BLaER1 (cell line): ENCODE measurements around the gene ELOVL7.
"Not testable (repeated sequence)": the region's sequence is repeated elsewhere in the genome, so short reads cannot be mapped to it uniquely, and the experiment has no call there.

Experiments
- H3K27ac ChIP-seq: shearing (Covaris generic); formaldehyde crosslinking; 2 replicates; pipeline ENCODE4 v1.8.1; 2022
- H3K27me3 ChIP-seq: shearing (Covaris generic); formaldehyde crosslinking; 2 replicates; pipeline ENCODE4 v1.8.1; 2022
- H3K36me3 ChIP-seq: shearing (Covaris generic); formaldehyde crosslinking; 2 replicates; pipeline ENCODE4 v1.8.1; 2022
- H3K4me1 ChIP-seq: shearing (Covaris generic); formaldehyde crosslinking; 2 replicates; pipeline ENCODE4 v1.8.1; 2022
- H3K4me2 ChIP-seq: shearing (Covaris generic); formaldehyde crosslinking; 2 replicates; pipeline ENCODE4 v1.8.1; 2022
- H3K4me3 ChIP-seq: shearing (Covaris generic); formaldehyde crosslinking; 2 replicates; pipeline ENCODE4 v1.8.1; 2022
- H3K9ac ChIP-seq: shearing (Covaris generic); formaldehyde crosslinking; 2 replicates; pipeline ENCODE4 v1.8.1; 2022
- H3K9me3 ChIP-seq: shearing (Covaris generic); formaldehyde crosslinking; 2 replicates; pipeline ENCODE4 v1.8.1; 2022
- H4K20me1 ChIP-seq: shearing (Covaris generic); formaldehyde crosslinking; 2 replicates; pipeline ENCODE4 v1.8.1; 2022
- Cebpa-rat ChIP-seq: shearing (Covaris generic); IDR thresholded peaks from 2 replicates; pipeline ENCODE4 v1.8.1; 2022

The ELOVL7 gene

DNA sequence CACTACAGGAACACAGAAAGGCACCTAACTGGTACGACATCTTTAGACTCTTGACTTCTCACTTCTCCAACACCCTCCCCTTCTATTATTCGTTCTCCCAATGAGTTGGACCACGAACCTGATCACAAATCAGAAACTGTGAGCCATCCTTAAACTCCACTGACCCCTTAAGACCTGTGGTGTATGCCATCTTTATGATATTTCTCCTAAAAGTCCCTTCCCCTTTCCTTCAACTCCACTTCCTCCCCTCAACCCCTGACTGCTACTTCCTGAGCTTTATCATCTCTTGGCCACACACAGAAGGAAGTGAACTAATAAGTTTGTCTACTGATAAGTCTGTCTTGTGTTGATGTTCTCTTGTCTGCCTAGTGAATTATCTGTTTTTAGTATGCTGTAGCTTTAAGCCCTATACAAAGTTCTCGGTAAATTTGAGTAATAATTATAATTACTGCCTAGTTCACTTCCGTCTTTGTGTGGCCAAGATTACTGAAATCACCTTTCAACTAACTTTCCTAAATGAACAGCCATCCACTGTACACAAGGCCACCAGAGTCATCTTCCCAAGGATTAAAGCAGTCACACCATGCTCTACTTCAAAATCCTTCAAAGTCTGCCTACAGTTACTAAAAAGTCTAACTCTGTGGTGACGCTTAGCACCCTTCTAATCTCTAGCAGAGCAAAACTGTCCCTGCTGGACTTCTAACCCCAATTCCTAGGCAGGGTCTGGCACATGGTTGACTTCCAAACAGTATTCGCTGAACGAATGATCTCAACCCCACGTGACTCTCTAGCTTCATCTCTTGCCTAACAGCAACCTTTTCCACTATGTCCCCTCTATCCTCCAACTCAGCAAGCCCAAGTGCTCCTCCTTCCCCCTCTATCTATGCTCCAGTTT, 23.2 kb downstream of the ELOVL7 start:
- Histone ChIP-seq H3K36me3 (no peaks in the 10 kb centered on the region), H3K27ac (no peak overlapping the region), H3K4me3 (no peak overlapping the region), H3K4me1 (no peaks in the 10 kb centered on the region), H3K9ac (no peak overlapping the region), H3K9me3 (no peaks in the 10 kb centered on the region), H3K27me3 (no peaks in the 10 kb centered on the region), H3K4me2 (no peak overlapping the region), H4K20me1 (no peaks in the 10 kb centered on the region)
- TF ChIP-seq Cebpa-rat = no peak

GRCh38 chr5:60816138-60816537, 27.9 kb downstream of the ELOVL7 start:
- H3K9ac ChIP-seq, H4K20me1 ChIP-seq, H3K27me3 ChIP-seq, H3K4me1 ChIP-seq, H3K9me3 ChIP-seq, H3K4me3 ChIP-seq, H3K36me3 ChIP-seq, H3K27ac ChIP-seq, H3K4me2 ChIP-seq: not testable (repeated sequence)

DNA sequence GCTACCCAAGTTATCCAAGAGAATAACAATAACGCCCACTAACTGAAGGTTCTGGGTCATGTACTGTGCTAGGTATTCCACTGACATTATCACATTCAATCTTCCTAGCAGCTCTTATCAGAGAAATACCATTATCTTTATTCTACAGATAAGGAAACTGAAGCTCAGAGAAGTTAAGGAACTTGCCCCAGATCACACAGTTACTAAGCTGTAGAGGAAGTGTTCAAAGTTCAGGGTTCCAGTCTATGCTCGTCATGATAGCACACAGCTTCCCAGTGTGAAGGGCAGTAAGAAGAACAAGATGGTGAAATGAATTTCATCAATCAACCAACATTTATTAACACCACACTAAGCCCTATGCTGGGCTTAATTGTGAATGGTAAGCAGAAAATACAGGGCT, 29.6 kb downstream of the ELOVL7 start:
- no peak overlapping the region for H3K4me3 ChIP-seq
- no peak overlapping the region for H3K9ac ChIP-seq
- no peaks in the 10 kb centered on the region for H3K36me3 ChIP-seq
- H3K9me3 ChIP-seq = no peaks in the 10 kb centered on the region
- no peak overlapping the region for H3K4me2 ChIP-seq
- H4K20me1 ChIP-seq = no peaks in the 10 kb centered on the region
- no peaks in the 10 kb centered on the region for H3K27me3 ChIP-seq
- TF ChIP-seq Cebpa-rat = no peak
- H3K27ac ChIP-seq = no peak overlapping the region
- no peaks in the 10 kb centered on the region for H3K4me1 ChIP-seq

GRCh38 chr5:60812426-60812825, 31.6 kb downstream of the ELOVL7 start:
- H3K9me3 ChIP-seq = no peaks in the 10 kb centered on the region
- no peaks in the 10 kb centered on the region for H4K20me1 ChIP-seq
- H3K27ac ChIP-seq = no peak overlapping the region
- H3K9ac ChIP-seq = no peak overlapping the region
- H3K4me1 ChIP-seq = no peaks in the 10 kb centered on the region
- no peaks in the 10 kb centered on the region for H3K27me3 ChIP-seq
- no peaks in the 10 kb centered on the region for H3K36me3 ChIP-seq
- no peak overlapping the region for H3K4me2 ChIP-seq
- no peak for TF ChIP-seq Cebpa-rat
- no peak overlapping the region for H3K4me3 ChIP-seq

- H3K4me2 ChIP-seq = no peak overlapping the region
- TF ChIP-seq Cebpa-rat = no peak
- no peak overlapping the region for H3K27ac ChIP-seq
- H3K4me1 ChIP-seq = no peaks in the 10 kb centered on the region
- no peak overlapping the region for H3K9ac ChIP-seq
- H4K20me1 ChIP-seq = no peaks in the 10 kb centered on the region
- no peaks in the 10 kb centered on the region for H3K9me3 ChIP-seq
- no peaks in the 10 kb centered on the region for H3K27me3 ChIP-seq
- H3K36me3 ChIP-seq = no peaks in the 10 kb centered on the region
- H3K4me3 ChIP-seq = no peak overlapping the region
Observed at GRCh38 chr5:60811105-60811504, 33.0 kb downstream of the ELOVL7 start.

GRCh38 chr5:60810438-60811085, 33.5 kb downstream of the ELOVL7 start:
- Histone ChIP-seq H3K9ac (no peak overlapping the region), H4K20me1 (no peaks in the 10 kb centered on the region), H3K36me3 (no peaks in the 10 kb centered on the region), H3K27me3 (no peaks in the 10 kb centered on the region), H3K4me2 (no peak overlapping the region), H3K27ac (no peak overlapping the region), H3K4me1 (no peaks in the 10 kb centered on the region), H3K4me3 (no peak overlapping the region), H3K9me3 (no peaks in the 10 kb centered on the region)
- TF ChIP-seq Cebpa-rat = no peak

- Histone ChIP-seq H3K27ac (no peak overlapping the region), H3K4me2 (no peak overlapping the region), H4K20me1 (no peaks in the 10 kb centered on the region)
Observed at GRCh38 chr5:60809891-60810425, 34.1 kb downstream of the ELOVL7 start.

DNA sequence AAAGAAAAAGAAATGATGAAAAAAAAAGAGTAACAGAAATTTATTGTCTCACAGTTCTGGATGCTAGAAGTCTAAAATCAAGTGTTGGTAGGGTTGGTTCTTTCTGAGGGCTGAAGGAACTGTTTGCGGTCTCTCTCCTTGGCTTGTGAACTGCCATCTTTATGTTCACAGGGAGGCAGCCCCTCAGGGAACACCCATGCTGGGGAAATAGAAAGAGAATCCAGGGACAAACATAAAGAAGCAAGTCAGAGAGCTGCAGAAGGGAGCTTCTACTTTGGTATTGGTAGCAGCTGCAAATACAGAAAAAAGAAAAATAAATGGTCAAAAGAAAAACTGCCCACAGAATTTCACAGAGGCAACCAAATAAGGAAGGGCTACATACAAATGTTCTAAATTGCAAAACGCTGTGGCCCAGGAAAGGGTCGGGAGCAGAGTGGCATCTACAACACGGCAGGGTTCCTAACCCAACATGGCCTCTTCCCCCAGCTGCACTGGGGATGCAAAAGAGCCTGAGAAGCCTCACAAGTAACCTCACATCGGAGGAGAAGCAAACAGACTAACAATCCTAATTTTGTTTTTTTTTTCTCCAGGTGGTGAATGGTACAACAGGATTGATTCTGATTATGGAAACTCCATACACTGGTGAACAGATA, 37.4 kb downstream of the ELOVL7 start:
- no peak overlapping the region for H3K4me3 ChIP-seq
- no peaks in the 10 kb centered on the region for H3K36me3 ChIP-seq
- H3K9ac ChIP-seq = no peak overlapping the region
- no peak for TF ChIP-seq Cebpa-rat
- H3K4me1 ChIP-seq = no peaks in the 10 kb centered on the region
- no peaks in the 10 kb centered on the region for H4K20me1 ChIP-seq
- no peaks in the 10 kb centered on the region for H3K27me3 ChIP-seq
- no peaks in the 10 kb centered on the region for H3K9me3 ChIP-seq
- no peak overlapping the region for H3K27ac ChIP-seq
- no peak overlapping the region for H3K4me2 ChIP-seq

More at GRCh38 chr5:60809891-60810425, 34.1 kb downstream of the ELOVL7 start:
- H3K9me3 ChIP-seq = no peaks in the 10 kb centered on the region
- H3K27me3 ChIP-seq = no peaks in the 10 kb centered on the region
- no peak overlapping the region for H3K9ac ChIP-seq
- H3K4me3 ChIP-seq = no peak overlapping the region
- H3K36me3 ChIP-seq = no peaks in the 10 kb centered on the region
- no peak for TF ChIP-seq Cebpa-rat
- no peaks in the 10 kb centered on the region for H3K4me1 ChIP-seq

DNA sequence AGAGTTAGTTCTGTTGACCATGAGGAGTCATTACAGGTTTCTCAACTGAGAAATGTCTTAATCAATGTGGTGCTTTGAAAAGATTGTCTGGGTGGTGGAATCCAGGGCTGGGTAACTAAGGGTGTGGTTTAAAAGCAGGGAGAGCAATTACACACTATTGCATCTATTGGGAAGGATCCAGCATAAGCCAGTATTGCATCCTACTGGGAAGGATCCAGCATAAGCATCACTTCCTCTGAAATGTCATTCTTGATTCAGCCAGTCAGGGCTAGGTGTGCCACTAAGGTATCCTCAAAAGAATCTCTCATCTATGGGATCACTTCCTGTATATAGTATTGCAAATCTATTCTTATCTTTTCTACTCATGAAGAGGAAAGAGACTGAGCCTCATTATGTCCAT, 38.6 kb downstream of the ELOVL7 start:
- TF ChIP-seq Cebpa-rat = no peak
- Histone ChIP-seq H3K4me1 (no peaks in the 10 kb centered on the region), H3K27me3 (no peaks in the 10 kb centered on the region), H3K27ac (no peak overlapping the region), H4K20me1 (no peaks in the 10 kb centered on the region), H3K36me3 (no peaks in the 10 kb centered on the region), H3K9me3 (no peaks in the 10 kb centered on the region), H3K4me3 (no peak overlapping the region), H3K9ac (no peak overlapping the region), H3K4me2 (no peak overlapping the region)

GRCh38 chr5:60803712-60804111, 40.4 kb downstream of the ELOVL7 start:
- no peak for TF ChIP-seq Cebpa-rat
- Histone ChIP-seq H3K9ac (no peak overlapping the region), H4K20me1 (no peaks in the 10 kb centered on the region), H3K4me1 (no peaks in the 10 kb centered on the region), H3K27ac (no peak overlapping the region), H3K9me3 (no peaks in the 10 kb centered on the region), H3K4me3 (no peak overlapping the region), H3K36me3 (no peaks in the 10 kb centered on the region), H3K27me3 (no peaks in the 10 kb centered on the region), H3K4me2 (no peak overlapping the region)
